GM12864 (cell line): Measurements from ENCODE around the gene BBX.
"Not testable (repeated sequence)": the region's sequence is repeated elsewhere in the genome, so short reads cannot be mapped to it uniquely, and the experiment has no call there.

ENCODE experiments used
- DNase-seq: peaks from one replicate; pipeline ENCODE4 v3.0.0-alpha.2; 2011; ENCODE audit warnings: low read depth
- H3K4me3 ChIP-seq: 2 replicates; pipeline ENCODE4 v1.5.1; 2011; ENCODE audit warnings: mild to moderate bottlenecking, low read depth, low read length, control low read depth
- TF ChIP-seq, protein P1 (sequence below): IDR thresholded peaks from 2 replicates; pipeline ENCODE4 v1.5.1; 2011; ENCODE audit warnings: low read depth, mild to moderate bottlenecking, moderate library complexity, low read length, control low read depth, inconsistent platforms; ENCODE audit errors: missing control alignments

The BBX gene

DNA sequence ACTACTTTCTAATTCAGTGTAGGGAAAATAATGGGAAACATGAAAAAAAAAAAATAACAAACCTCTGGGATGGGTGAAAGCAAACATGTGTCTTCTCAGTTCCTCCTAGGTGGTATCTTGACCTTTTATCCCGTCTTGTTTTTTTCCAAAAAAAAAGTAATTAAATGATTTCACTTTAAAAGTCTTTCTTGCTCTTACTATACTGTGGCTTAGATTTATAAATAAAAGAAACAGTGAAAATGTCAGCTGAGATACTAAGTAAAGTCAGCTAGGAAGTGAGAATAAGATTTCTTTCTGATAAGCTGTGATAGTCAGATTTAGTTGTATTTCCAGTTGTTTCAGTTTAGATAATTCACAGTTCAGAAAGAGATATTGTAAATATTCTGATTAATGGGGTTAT, 37.4 kb downstream of the BBX start:
- no peak for DNase-seq
- H3K4me3 ChIP-seq: no peak overlapping the region
- TF ChIP-seq, protein P1, sequence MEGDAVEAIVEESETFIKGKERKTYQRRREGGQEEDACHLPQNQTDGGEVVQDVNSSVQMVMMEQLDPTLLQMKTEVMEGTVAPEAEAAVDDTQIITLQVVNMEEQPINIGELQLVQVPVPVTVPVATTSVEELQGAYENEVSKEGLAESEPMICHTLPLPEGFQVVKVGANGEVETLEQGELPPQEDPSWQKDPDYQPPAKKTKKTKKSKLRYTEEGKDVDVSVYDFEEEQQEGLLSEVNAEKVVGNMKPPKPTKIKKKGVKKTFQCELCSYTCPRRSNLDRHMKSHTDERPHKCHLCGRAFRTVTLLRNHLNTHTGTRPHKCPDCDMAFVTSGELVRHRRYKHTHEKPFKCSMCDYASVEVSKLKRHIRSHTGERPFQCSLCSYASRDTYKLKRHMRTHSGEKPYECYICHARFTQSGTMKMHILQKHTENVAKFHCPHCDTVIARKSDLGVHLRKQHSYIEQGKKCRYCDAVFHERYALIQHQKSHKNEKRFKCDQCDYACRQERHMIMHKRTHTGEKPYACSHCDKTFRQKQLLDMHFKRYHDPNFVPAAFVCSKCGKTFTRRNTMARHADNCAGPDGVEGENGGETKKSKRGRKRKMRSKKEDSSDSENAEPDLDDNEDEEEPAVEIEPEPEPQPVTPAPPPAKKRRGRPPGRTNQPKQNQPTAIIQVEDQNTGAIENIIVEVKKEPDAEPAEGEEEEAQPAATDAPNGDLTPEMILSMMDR: no peak

DNA sequence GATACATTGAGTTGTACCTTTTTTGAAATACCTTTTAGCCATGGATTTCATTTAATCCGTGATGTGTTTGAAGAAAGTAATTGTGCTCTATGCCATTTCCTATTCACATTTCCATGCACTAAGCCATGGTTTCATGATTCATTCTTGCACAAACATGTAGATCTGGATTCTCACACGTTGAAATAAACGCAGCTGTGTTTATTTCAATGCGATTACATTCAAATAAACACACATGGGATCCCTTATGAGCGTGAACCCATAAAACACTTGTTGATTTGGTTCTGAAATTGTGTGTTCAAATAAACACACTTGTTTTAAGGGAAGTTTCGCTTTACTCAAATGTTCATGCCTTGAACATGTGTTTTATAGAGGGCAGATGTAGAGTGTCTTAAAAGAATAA, 39.2 kb downstream of the BBX start:
- no peak overlapping the region for H3K4me3 ChIP-seq
- TF ChIP-seq, protein P1: no peak
- DNase-seq: no peak

DNA sequence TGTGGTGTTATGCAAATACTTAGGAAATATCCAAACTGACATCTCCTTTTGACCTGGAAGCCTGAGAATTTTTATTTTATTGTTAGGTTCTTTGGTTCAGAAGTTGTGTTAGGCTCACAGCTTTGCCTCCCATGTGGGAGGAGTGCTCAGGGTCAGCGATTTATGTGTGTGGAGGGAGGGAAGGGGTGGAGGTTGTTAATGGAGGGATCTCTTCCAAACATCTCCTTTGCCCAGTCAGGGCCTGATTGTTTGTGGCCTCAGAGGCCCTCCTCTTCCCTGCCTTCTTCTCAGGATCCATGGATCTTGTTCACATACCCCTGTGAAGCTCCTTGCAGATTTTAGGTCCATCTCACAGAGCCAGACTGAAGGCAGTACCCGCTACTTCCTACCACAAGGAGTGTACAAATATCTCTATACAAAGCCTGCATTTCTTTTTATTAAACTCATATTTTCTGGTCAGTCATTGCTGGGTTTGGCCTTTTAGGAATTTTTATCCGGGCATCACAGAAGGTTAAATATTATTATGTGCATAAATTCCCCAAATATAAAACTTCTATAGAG, 40.3 kb downstream of the BBX start:
- no peak for DNase-seq
- TF ChIP-seq, protein P1: no peak
- H3K4me3 ChIP-seq: no peak overlapping the region

DNA sequence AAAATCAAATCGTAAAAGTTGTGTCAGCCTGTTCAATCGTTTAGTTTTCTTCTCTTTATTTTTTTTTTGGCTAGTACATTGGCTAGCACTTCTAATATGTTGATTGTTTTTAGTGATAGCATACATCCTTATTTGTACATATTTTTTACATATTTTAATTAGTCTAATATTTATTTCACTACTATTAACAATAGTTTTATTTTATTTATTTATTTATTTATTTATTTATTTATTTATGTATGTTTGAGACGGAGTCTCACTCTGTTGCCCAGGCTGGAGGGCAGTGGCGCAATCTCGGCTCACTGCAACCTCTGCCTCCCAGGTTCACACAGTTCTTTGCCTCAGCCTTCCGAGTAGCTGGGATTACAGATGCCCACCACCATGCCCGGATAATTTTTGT, 42.5 kb downstream of the BBX start:
- DNase-seq, H3K4me3 ChIP-seq: not testable (repeated sequence)

DNA sequence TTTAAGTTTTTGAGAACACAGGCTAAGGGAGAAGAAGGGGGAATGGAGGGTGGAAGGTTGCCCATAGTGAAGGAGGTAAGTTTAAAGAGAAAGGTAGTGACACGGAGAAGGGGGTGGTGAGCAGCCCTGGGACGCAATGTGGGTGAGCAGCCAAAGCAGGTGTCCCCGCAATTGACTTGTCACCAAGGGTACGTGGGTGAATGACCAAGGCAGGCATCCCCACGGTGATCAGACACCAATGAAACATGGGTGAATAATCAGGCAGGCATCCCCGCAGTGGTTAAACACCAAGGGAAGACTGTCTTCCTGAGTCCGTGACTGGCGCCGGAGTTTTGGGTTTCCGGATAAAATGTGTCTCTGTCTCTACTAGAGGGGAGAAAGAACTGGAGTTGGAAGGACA, 48.3 kb downstream of the BBX start:
- not testable (repeated sequence) for H3K4me3 ChIP-seq, DNase-seq

DNA sequence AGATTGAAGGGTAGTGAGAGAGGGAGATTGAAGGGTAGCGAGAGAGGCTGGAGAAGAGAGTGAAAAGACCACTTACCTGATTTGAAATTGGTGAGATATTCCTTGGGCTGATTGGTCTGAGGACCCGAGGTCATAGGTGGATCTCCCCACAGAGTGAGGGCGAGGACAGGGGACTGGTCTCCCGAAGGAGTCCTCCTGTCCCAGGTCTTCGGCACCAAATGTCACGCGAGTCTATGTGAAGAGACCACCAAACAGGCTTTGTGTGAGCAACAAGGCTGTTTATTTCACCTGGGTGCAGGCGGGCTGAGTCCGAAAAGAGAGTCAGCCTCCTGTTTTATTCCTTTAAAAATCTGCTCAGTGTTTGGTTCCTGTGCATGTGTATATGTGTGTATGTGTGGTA, 48.7 kb downstream of the BBX start:
- not testable (repeated sequence) for DNase-seq

DNA sequence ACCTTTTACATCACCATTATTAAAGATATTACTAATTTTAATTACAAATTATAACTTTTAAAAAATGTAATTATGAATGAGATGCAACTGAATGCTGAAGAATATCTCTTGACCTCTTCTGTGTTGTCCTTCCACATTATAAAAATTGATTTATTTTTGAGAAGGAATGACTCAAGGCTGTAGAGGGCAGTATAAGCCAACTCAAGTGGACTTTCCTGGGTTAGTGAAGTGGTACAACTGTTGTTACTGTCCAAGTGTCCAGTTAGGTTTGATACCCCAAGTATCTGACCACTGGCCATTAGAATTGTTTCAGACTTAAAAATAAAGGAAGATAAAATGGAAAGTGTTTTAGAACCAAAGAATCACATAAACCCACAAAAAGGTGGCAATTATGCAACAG, 51.9 kb downstream of the BBX start:
- H3K4me3 ChIP-seq: no peak overlapping the region
- TF ChIP-seq, protein P1: peak; percentile 46
- DNase-seq: no peak

More for the DNA sequence above, 48.7 kb downstream of the BBX start:
- not testable (repeated sequence) for H3K4me3 ChIP-seq

DNA sequence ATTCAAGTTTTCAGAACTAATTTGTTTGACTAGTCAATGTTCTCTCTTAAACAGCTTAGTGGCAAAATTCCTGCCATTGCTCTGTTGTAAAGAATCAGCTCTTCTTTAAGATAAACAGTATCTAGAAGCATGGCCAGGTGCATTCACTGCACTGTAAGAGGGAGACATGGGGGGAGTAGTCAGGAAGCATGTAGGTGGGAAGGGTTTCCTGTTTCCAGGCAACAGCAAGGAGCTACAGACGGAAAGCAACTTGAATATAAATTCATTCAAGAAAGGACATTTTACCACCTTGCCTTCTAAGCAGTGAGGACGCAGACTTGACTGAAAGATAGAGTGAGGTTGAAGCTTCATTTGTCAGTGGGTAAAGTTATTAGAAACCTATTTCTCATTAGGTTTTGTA, 55.3 kb downstream of the BBX start:
- DNase-seq: no peak
- no peak overlapping the region for H3K4me3 ChIP-seq
- TF ChIP-seq, protein P1: no peak

DNA sequence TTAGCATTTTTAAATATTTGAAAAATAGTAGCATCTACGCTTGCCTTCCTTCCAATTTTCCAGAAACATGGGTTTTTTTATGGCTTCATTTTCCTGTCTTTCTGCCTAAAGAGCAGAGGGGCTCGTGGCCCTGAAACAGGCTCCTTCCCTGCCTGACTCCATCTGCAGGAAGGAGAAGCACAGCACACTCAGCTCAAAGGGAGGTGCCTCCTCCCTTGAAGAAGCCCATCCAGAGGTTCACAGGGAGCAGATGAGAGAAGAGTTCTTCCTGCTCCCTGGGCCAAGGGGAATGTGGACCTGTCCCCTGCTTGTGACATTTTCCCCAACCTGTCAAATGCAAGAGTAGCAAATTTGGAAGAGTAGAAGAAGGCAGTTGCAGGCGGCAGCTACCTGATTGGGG, 55.8 kb downstream of the BBX start:
- TF ChIP-seq, protein P1: no peak
- DNase-seq: no peak
- H3K4me3 ChIP-seq: no peak overlapping the region
